ENCODE data around the gene FAM117A.
A peak's percentile ranks its signal among the peaks of the same experiment; 100 is the strongest.
"Not testable (repeated sequence)": the region's sequence is repeated elsewhere in the genome, so short reads cannot be mapped to it uniquely, and the experiment has no call there.

Gene FAM117A

DNA sequence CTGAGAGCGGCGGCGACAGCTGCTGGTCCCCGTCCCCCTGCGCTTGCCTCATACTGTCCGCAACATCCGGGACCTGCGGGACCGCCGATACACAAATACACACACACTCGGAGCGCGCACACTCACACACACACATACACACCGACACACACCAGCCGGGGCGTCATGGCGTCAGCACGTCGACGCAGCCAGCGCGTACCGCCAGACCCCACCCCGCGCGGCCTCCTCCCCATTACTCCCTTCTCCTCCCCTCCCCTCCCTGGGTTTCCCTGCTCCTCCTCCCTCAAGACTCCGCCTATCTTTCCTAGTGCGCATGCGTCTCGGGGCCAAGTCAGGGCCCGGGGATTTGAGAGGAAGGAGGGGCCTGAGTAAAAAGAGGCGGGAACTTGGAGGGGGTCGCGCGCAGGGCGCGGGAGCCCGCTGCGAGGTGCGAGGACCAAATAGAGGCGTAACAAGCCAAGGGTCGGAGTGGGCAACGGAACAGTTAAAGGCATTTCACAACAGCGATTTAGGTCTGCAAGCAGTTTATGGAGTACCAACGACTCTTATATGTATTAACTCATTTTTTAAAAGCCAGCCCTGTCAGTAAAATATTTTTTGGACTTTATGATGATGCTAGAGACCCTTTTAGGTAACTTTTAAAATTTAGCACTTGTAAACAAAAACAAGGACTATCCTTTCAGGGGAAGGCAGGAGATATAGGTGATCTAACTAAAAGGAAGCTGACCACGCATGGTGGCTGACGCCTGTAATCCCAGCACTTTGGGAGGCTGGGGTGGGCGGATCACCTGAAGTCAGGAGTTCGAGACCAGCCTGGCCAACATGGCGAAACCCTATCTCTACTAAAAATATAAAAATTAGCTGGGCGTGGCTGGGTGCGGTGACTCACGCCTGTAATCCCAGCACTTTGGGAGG, 85.7 kb downstream of the FAM117A start, which contains the start of gene SPOP:
Gene SPOP (minus strand): TSS at position 165 of the 915 bp plus-strand sequence. CDS start 55,287 bp downstream, outside the sequence.
- peak; percentile 96 for DNase-seq (ENCODE audit: low spot score)

DNA sequence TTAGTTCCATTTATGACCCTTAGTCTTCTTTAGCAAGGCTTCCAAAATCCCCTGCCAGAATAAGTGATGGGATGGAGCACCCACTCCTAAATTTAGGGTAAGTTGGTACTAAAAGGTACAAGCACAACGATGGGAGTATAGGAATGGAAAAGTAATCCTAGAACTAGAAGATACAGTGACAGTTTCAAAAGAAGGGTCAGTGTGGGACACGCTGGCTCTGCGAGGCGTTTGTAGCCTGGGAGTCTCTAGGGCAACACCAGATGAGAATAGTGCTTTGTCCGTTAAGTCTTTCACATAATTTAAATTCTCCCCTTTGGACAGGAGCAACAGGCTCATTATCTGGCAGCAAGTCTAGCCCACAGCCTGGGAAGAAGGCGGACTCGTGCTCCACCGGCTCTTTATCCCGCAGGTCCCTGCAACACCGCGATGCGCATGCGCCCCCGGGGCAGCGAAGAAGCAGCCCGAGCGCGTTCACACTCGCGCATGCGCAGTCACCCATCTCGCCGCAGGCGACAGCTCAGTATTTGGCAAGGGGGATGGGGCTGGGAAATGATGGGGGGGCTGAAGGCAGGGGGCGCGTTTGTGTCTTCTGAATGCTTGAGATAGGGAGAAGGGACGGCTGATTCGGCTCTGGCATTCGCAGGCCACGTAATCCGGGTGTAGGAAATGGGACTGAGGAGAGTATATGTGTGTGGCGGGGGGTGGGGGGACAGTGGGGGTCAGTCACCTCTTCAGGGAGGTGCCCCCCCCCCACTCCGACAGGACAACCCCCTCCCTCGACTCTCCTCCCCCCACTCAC, 86.6 kb downstream of the FAM117A start:
- DNase-seq (ENCODE audit: low spot score) = peak; percentile 99

GRCh38 chr17:49676276-49676868, 87.6 kb downstream of the FAM117A start:
- DNase-seq (ENCODE audit: low spot score) = peak; percentile 58

DNA sequence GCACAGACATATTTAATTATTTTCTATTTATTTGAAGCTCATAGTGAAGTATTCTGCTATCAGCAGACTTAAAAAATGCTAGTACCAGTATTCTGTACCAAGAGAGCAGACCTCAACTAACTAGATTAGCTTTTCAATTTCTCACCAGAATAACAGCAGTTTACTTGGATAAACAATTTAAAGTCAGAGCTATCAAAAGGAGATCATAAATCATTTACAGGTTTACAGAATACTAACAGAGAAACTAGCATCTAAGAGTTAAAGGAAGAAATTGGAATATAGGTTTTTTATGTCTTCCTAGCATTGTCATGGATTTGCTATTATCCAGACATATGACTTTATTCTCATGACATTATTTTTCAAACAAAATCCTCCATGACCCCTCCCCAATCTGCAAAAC, 89.4 kb downstream of the FAM117A start:
- no peak for DNase-seq (ENCODE audit: low spot score)

GRCh38 chr17:49673679-49674078, 90.3 kb downstream of the FAM117A start:
- not testable (repeated sequence) for DNase-seq (ENCODE audit: low spot score)

- no peak for DNase-seq (ENCODE audit: low spot score)
These were observed 93.3 kb downstream of the FAM117A start for GRCh38 chr17:49670641-49671040.

DNA sequence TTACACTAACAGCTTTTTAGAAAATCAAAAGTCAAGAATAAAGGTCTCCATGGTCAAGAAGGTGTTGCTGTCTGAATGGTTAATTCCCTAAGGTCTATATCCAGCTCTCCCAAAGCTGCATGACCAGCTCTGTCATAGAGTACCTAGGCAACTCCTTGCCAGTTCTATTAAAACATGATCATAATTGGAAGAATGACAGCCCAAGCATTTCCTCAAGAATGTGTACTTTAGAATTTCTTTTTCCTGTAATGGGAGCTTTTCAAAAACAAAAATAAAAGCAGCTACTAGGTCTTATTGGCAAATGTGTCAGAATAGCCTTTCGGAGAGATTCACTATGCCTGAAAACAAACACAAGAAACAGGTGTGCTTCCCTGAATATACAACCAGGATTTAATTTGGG, 93.9 kb downstream of the FAM117A start:
- no peak for DNase-seq (ENCODE audit: low spot score)

DNA sequence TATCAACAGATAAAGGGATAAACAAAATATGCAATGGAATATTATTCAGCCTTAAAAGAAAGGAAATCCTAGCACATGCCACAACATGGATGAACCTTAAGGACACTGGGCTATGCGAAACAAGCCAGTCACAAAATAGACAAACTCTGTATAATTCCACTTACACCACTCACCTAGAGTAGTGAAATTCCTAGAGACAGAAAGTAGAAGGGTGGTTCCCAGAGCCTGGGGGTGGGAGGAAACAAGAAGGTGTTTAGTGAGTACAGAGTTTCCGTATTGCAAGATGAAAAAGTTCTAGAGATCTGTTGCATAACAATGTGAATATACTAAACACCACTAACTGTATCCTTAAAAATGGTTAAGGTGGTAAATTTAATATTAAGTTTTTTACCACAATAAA, 96.1 kb downstream of the FAM117A start:
- no peak for DNase-seq (ENCODE audit: low spot score)

- no peak for DNase-seq (ENCODE audit: low spot score)
These were observed 99.2 kb downstream of the FAM117A start for GRCh38 chr17:49664706-49665211.

Measured in hepatic stellate cell (primary cell).